Measurements from ENCODE around the gene CC2D2B.
"Not testable (repeated sequence)": the region's sequence is repeated elsewhere in the genome, so short reads cannot be mapped to it uniquely, and the experiment has no call there.

The CC2D2B gene

GRCh38 chr10:95964756-95965155 is 57.0 kb downstream of the CC2D2B start:
- Histone ChIP-seq H3K36me3 (ENCODE audit: control insufficient read depth in 2 of 2, insufficient read depth in 2 of 2, low read length in 2 of 2) (no peaks in the 10 kb centered on the region), H3K4me3 (ENCODE audit: low read length in 2 of 2) (no peak overlapping the region), H3K4me1 (ENCODE audit: control insufficient read depth, insufficient read depth, low read length) (no peaks in the 10 kb centered on the region), H3K9me3 (ENCODE audit: control insufficient read depth in 2 of 2, low read length in 2 of 2) (peaks cover 0 to 4% of the 10 kb centered on the region in 2 donors), H3K27me3 (ENCODE audit: control insufficient read depth in 1 of 2, insufficient read depth in 2 of 2, low read length in 2 of 2) (no peaks in the 10 kb centered on the region), H3K9ac (ENCODE audit: low read length in 2 of 2) (no peak overlapping the region), H3K27ac (ENCODE audit: low read length) (no peak overlapping the region)

GRCh38 chr10:95976362-95977229 is 68.8 kb downstream of the CC2D2B start:
- no peaks in the 10 kb centered on the region for H3K27me3 ChIP-seq (ENCODE audit: control insufficient read depth in 1 of 2, insufficient read depth in 2 of 2, low read length in 2 of 2)
- no peaks in the 10 kb centered on the region for H3K4me1 ChIP-seq (ENCODE audit: control insufficient read depth, insufficient read depth, low read length)
- no peak overlapping the region for H3K9ac ChIP-seq (ENCODE audit: low read length in 2 of 2)
- no peak overlapping the region for H3K4me3 ChIP-seq (ENCODE audit: low read length in 2 of 2)
- no peaks in the 10 kb centered on the region for H3K9me3 ChIP-seq (ENCODE audit: control insufficient read depth in 2 of 2, low read length in 2 of 2)
- H3K27ac ChIP-seq (ENCODE audit: low read length): no peak overlapping the region
- no peaks in the 10 kb centered on the region for H3K36me3 ChIP-seq (ENCODE audit: control insufficient read depth in 2 of 2, insufficient read depth in 2 of 2, low read length in 2 of 2)

GRCh38 chr10:95982200-95982599 is 74.4 kb downstream of the CC2D2B start:
- H3K9ac ChIP-seq (ENCODE audit: low read length in 2 of 2): no peak overlapping the region
- H3K36me3 ChIP-seq (ENCODE audit: control insufficient read depth in 2 of 2, insufficient read depth in 2 of 2, low read length in 2 of 2): no peaks in the 10 kb centered on the region
- H3K9me3 ChIP-seq (ENCODE audit: control insufficient read depth in 2 of 2, low read length in 2 of 2): no peaks in the 10 kb centered on the region
- H3K4me1 ChIP-seq (ENCODE audit: control insufficient read depth, insufficient read depth, low read length): no peaks in the 10 kb centered on the region
- H3K4me3 ChIP-seq (ENCODE audit: low read length in 2 of 2): no peak overlapping the region
- H3K27me3 ChIP-seq (ENCODE audit: control insufficient read depth in 1 of 2, insufficient read depth in 2 of 2, low read length in 2 of 2): no peaks in the 10 kb centered on the region
- H3K27ac ChIP-seq (ENCODE audit: low read length): no peak overlapping the region

- no peak overlapping the region for H3K4me3 ChIP-seq (ENCODE audit: low read length in 2 of 2)
- no peaks in the 10 kb centered on the region for H3K9me3 ChIP-seq (ENCODE audit: control insufficient read depth in 2 of 2, low read length in 2 of 2)
- no peaks in the 10 kb centered on the region for H3K4me1 ChIP-seq (ENCODE audit: control insufficient read depth, insufficient read depth, low read length)
- no peak overlapping the region for H3K9ac ChIP-seq (ENCODE audit: low read length in 2 of 2)
- H3K27me3 ChIP-seq (ENCODE audit: control insufficient read depth in 1 of 2, insufficient read depth in 2 of 2, low read length in 2 of 2): no peaks in the 10 kb centered on the region
- H3K36me3 ChIP-seq (ENCODE audit: control insufficient read depth in 2 of 2, insufficient read depth in 2 of 2, low read length in 2 of 2): no peaks in the 10 kb centered on the region
- H3K27ac ChIP-seq (ENCODE audit: low read length): no peak overlapping the region
Observed at GRCh38 chr10:95987685-95988426, 80.1 kb downstream of the CC2D2B start.

- H3K27ac ChIP-seq (ENCODE audit: low read length): no peak overlapping the region
Observed at GRCh38 chr10:95988702-95989101, 80.9 kb downstream of the CC2D2B start.

GRCh38 chr10:95994376-95994775 is 86.6 kb downstream of the CC2D2B start:
- H3K27me3 ChIP-seq (ENCODE audit: control insufficient read depth in 1 of 2, insufficient read depth in 2 of 2, low read length in 2 of 2); H3K4me1 ChIP-seq (ENCODE audit: control insufficient read depth, insufficient read depth, low read length); H3K27ac ChIP-seq (ENCODE audit: low read length); H3K9ac ChIP-seq (ENCODE audit: low read length in 2 of 2); H3K9me3 ChIP-seq (ENCODE audit: control insufficient read depth in 2 of 2, low read length in 2 of 2); H3K4me3 ChIP-seq (ENCODE audit: low read length in 2 of 2); H3K36me3 ChIP-seq (ENCODE audit: control insufficient read depth in 2 of 2, insufficient read depth in 2 of 2, low read length in 2 of 2): not testable (repeated sequence)

More at GRCh38 chr10:95988702-95989101, 80.9 kb downstream of the CC2D2B start:
- Histone ChIP-seq H3K9me3 (ENCODE audit: control insufficient read depth in 2 of 2, low read length in 2 of 2) (no peaks in the 10 kb centered on the region), H3K27me3 (ENCODE audit: control insufficient read depth in 1 of 2, insufficient read depth in 2 of 2, low read length in 2 of 2) (no peaks in the 10 kb centered on the region), H3K4me3 (ENCODE audit: low read length in 2 of 2) (no peak overlapping the region), H3K36me3 (ENCODE audit: control insufficient read depth in 2 of 2, insufficient read depth in 2 of 2, low read length in 2 of 2) (no peaks in the 10 kb centered on the region), H3K9ac (ENCODE audit: low read length in 2 of 2) (no peak overlapping the region), H3K4me1 (ENCODE audit: control insufficient read depth, insufficient read depth, low read length) (no peaks in the 10 kb centered on the region)

- Histone ChIP-seq H3K4me3 (ENCODE audit: low read length in 2 of 2) (no peak overlapping the region), H3K9ac (ENCODE audit: low read length in 2 of 2) (no peak overlapping the region), H3K9me3 (ENCODE audit: control insufficient read depth in 2 of 2, low read length in 2 of 2) (no peaks in the 10 kb centered on the region), H3K36me3 (ENCODE audit: control insufficient read depth in 2 of 2, insufficient read depth in 2 of 2, low read length in 2 of 2) (no peaks in the 10 kb centered on the region), H3K27me3 (ENCODE audit: control insufficient read depth in 1 of 2, insufficient read depth in 2 of 2, low read length in 2 of 2) (no peaks in the 10 kb centered on the region), H3K4me1 (ENCODE audit: control insufficient read depth, insufficient read depth, low read length) (no peaks in the 10 kb centered on the region), H3K27ac (ENCODE audit: low read length) (no peak overlapping the region)
Observed at GRCh38 chr10:95998255-95998784, 90.5 kb downstream of the CC2D2B start.

GRCh38 chr10:96013956-96014355 is 106.2 kb downstream of the CC2D2B start:
- no peaks in the 10 kb centered on the region for H3K27me3 ChIP-seq (ENCODE audit: control insufficient read depth in 1 of 2, insufficient read depth in 2 of 2, low read length in 2 of 2)
- H3K4me3 ChIP-seq (ENCODE audit: low read length in 2 of 2): no peak overlapping the region
- H3K9ac ChIP-seq (ENCODE audit: low read length in 2 of 2): no peak overlapping the region
- peaks cover 3% of the 10 kb centered on the region for H3K4me1 ChIP-seq (ENCODE audit: control insufficient read depth, insufficient read depth, low read length)
- no peaks in the 10 kb centered on the region for H3K36me3 ChIP-seq (ENCODE audit: control insufficient read depth in 2 of 2, insufficient read depth in 2 of 2, low read length in 2 of 2)
- H3K9me3 ChIP-seq (ENCODE audit: control insufficient read depth in 2 of 2, low read length in 2 of 2): no peaks in the 10 kb centered on the region
- H3K27ac ChIP-seq (ENCODE audit: low read length): no peak overlapping the region

- no peaks in the 10 kb centered on the region for H3K9me3 ChIP-seq (ENCODE audit: control insufficient read depth in 2 of 2, low read length in 2 of 2)
- H3K4me1 ChIP-seq (ENCODE audit: control insufficient read depth, insufficient read depth, low read length): peaks cover 3% of the 10 kb centered on the region
- no peak overlapping the region for H3K9ac ChIP-seq (ENCODE audit: low read length in 2 of 2)
- no peaks in the 10 kb centered on the region for H3K36me3 ChIP-seq (ENCODE audit: control insufficient read depth in 2 of 2, insufficient read depth in 2 of 2, low read length in 2 of 2)
- no peak overlapping the region for H3K27ac ChIP-seq (ENCODE audit: low read length)
- H3K4me3 ChIP-seq (ENCODE audit: low read length in 2 of 2): no peak overlapping the region
- no peaks in the 10 kb centered on the region for H3K27me3 ChIP-seq (ENCODE audit: control insufficient read depth in 1 of 2, insufficient read depth in 2 of 2, low read length in 2 of 2)
Observed at GRCh38 chr10:96014473-96015102, 106.8 kb downstream of the CC2D2B start.

- H3K9ac ChIP-seq (ENCODE audit: low read length in 2 of 2): no peak overlapping the region
- H3K36me3 ChIP-seq (ENCODE audit: control insufficient read depth in 2 of 2, insufficient read depth in 2 of 2, low read length in 2 of 2): no peaks in the 10 kb centered on the region
- peaks cover 3% of the 10 kb centered on the region for H3K4me1 ChIP-seq (ENCODE audit: control insufficient read depth, insufficient read depth, low read length)
- peak overlapping the region in 1 of 2 donors; percentile 12 for H3K4me3 ChIP-seq (ENCODE audit: low read length in 2 of 2)
- H3K27ac ChIP-seq (ENCODE audit: low read length): no peak overlapping the region
- H3K9me3 ChIP-seq (ENCODE audit: control insufficient read depth in 2 of 2, low read length in 2 of 2): no peaks in the 10 kb centered on the region
- no peaks in the 10 kb centered on the region for H3K27me3 ChIP-seq (ENCODE audit: control insufficient read depth in 1 of 2, insufficient read depth in 2 of 2, low read length in 2 of 2)
Observed at GRCh38 chr10:96017191-96017687, 109.5 kb downstream of the CC2D2B start.
